Measurements from ENCODE around the gene ZNF219. TPM values are rescaled to one million over a fixed set of nuclear protein-coding genes. Genes with fewer than 3 reads are reported as not detected.
A peak's percentile ranks its signal among the peaks of the same experiment; 100 is the strongest.
"Not testable (repeated sequence)": the region's sequence is repeated elsewhere in the genome, so short reads cannot be mapped to it uniquely, and the experiment has no call there.

ZNF219 gene
- total RNA-seq, 2 experiments from 2014 or later: 2.8 to 3.1 TPM

GRCh38 chr14:21050597-21050996 is 47.9 kb downstream of the ZNF219 start:
- ATAC-seq (no peak), DNase-seq (no peak)
- H3K4me3 Mint-ChIP-seq: no peak overlapping the region
- H3K36me3 Mint-ChIP-seq (ENCODE audit: low read depth): no peaks in the 10 kb centered on the region
- H3K27ac Mint-ChIP-seq: no peak overlapping the region
- no peaks in the 10 kb centered on the region for H3K9me3 Mint-ChIP-seq (ENCODE audit: insufficient read depth)
- POLR2A ChIA-PET: no interaction called here
- CTCF ChIA-PET: interaction anchor here (1.0 to 1.4 kb wide), 2 partner anchors 36 to 38 kb away, joined by 3 to 6 read pairs; no protein-coding TSS in a partner anchor
- peaks cover 28% of the 10 kb centered on the region for H3K27me3 Mint-ChIP-seq (ENCODE audit: low read depth)
- no peaks in the 10 kb centered on the region for H3K4me1 Mint-ChIP-seq (ENCODE audit: low read depth)

GRCh38 chr14:21049271-21049673 is 49.2 kb downstream of the ZNF219 start:
- H3K27me3 Mint-ChIP-seq (ENCODE audit: low read depth): peaks cover 39% of the 10 kb centered on the region
- H3K4me3 Mint-ChIP-seq: no peak overlapping the region
- ChIA-PET CTCF (interaction anchor here (4.4 kb wide), 1 partner anchor 35 kb away, joined by 46 read pairs; no protein-coding TSS in a partner anchor), POLR2A (no interaction called here)
- H3K27ac Mint-ChIP-seq: no peak overlapping the region
- peaks cover 4% of the 10 kb centered on the region for H3K4me1 Mint-ChIP-seq (ENCODE audit: low read depth)
- no peaks in the 10 kb centered on the region for H3K36me3 Mint-ChIP-seq (ENCODE audit: low read depth)
- DNase-seq (no peak), ATAC-seq (no peak)
- no peaks in the 10 kb centered on the region for H3K9me3 Mint-ChIP-seq (ENCODE audit: insufficient read depth)

GRCh38 chr14:21048638-21049037 is 49.8 kb downstream of the ZNF219 start:
- peaks cover 6% of the 10 kb centered on the region for H3K4me1 Mint-ChIP-seq (ENCODE audit: low read depth)
- no peaks in the 10 kb centered on the region for H3K9me3 Mint-ChIP-seq (ENCODE audit: insufficient read depth)
- ChIA-PET POLR2A (no interaction called here), CTCF (interaction anchor here (1.0 to 4.4 kb wide), 5 partner anchors 9 to 56 kb away, joined by 3 to 46 read pairs (median 7); no protein-coding TSS in a partner anchor)
- ATAC-seq (no peak), DNase-seq (no peak)
- peaks cover 37% of the 10 kb centered on the region for H3K27me3 Mint-ChIP-seq (ENCODE audit: low read depth)
- H3K27ac Mint-ChIP-seq: no peak overlapping the region
- H3K4me3 Mint-ChIP-seq: no peak overlapping the region
- no peaks in the 10 kb centered on the region for H3K36me3 Mint-ChIP-seq (ENCODE audit: low read depth)

GRCh38 chr14:21047378-21047781 is 51.1 kb downstream of the ZNF219 start:
- Mint-ChIP-seq H3K4me1 (ENCODE audit: low read depth) (peaks cover 6% of the 10 kb centered on the region), H3K9me3 (ENCODE audit: insufficient read depth) (no peaks in the 10 kb centered on the region), H3K36me3 (ENCODE audit: low read depth) (no peaks in the 10 kb centered on the region), H3K4me3 (no peak overlapping the region), H3K27ac (no peak overlapping the region), H3K27me3 (ENCODE audit: low read depth) (peaks cover 41% of the 10 kb centered on the region)
- no peak for DNase-seq
- ATAC-seq: no peak
- ChIA-PET POLR2A (no interaction called here), CTCF (interaction anchor here (1.4 to 4.4 kb wide), 5 partner anchors 20 to 57 kb away, joined by 3 to 46 read pairs (median 7); no protein-coding TSS in a partner anchor)

GRCh38 chr14:21043974-21044618 is 54.4 kb downstream of the ZNF219 start:
- DNase-seq (no peak), ATAC-seq (no peak)
- H3K27me3 Mint-ChIP-seq (ENCODE audit: low read depth): peaks cover 38% of the 10 kb centered on the region
- ChIA-PET POLR2A (interaction anchor here (0.9 kb wide), 1 partner anchor 59 kb away, joined by 5 read pairs; no protein-coding TSS in a partner anchor), CTCF (interaction anchor here (1.0 to 7.2 kb wide), 5 partner anchors 23 to 61 kb away, joined by 3 to 172 read pairs (median 5); no protein-coding TSS in a partner anchor)
- H3K36me3 Mint-ChIP-seq (ENCODE audit: low read depth): no peaks in the 10 kb centered on the region
- no peak overlapping the region for H3K4me3 Mint-ChIP-seq
- no peaks in the 10 kb centered on the region for H3K9me3 Mint-ChIP-seq (ENCODE audit: insufficient read depth)
- no peak overlapping the region for H3K27ac Mint-ChIP-seq
- peaks cover 6% of the 10 kb centered on the region for H3K4me1 Mint-ChIP-seq (ENCODE audit: low read depth)

- DNase-seq: no peak
- H3K36me3 Mint-ChIP-seq (ENCODE audit: low read depth): no peaks in the 10 kb centered on the region
- H3K4me1 Mint-ChIP-seq (ENCODE audit: low read depth): peaks cover 6% of the 10 kb centered on the region
- ATAC-seq: no peak
- ChIA-PET POLR2A (no interaction called here), CTCF (interaction anchor here (1.0 to 7.2 kb wide), 5 partner anchors 23 to 61 kb away, joined by 3 to 172 read pairs (median 5); no protein-coding TSS in a partner anchor)
- H3K9me3 Mint-ChIP-seq (ENCODE audit: insufficient read depth): no peaks in the 10 kb centered on the region
- peaks cover 35% of the 10 kb centered on the region for H3K27me3 Mint-ChIP-seq (ENCODE audit: low read depth)
- H3K4me3 Mint-ChIP-seq: no peak overlapping the region
- H3K27ac Mint-ChIP-seq: no peak overlapping the region
Observed at GRCh38 chr14:21043387-21043973, 55.0 kb downstream of the ZNF219 start.

- peaks cover 34% of the 10 kb centered on the region for H3K27me3 Mint-ChIP-seq (ENCODE audit: low read depth)
- POLR2A ChIA-PET: no interaction called here
- H3K27ac Mint-ChIP-seq: no peak overlapping the region
- CTCF ChIA-PET: interaction anchor here (7.2 kb wide), 1 partner anchor 29 kb away, joined by 172 read pairs; no protein-coding TSS in a partner anchor
- peaks cover 6% of the 10 kb centered on the region for H3K4me1 Mint-ChIP-seq (ENCODE audit: low read depth)
- no peak overlapping the region for H3K4me3 Mint-ChIP-seq
- no peaks in the 10 kb centered on the region for H3K36me3 Mint-ChIP-seq (ENCODE audit: low read depth)
- no peaks in the 10 kb centered on the region for H3K9me3 Mint-ChIP-seq (ENCODE audit: insufficient read depth)
- DNase-seq (no peak), ATAC-seq (no peak)
Observed at GRCh38 chr14:21042918-21043317, 55.5 kb downstream of the ZNF219 start.

- ChIA-PET CTCF (interaction anchor here (1.7 to 7.2 kb wide), 4 partner anchors 13 to 71 kb away, joined by 5 to 172 read pairs (median 14); partner anchors contain the start of gene TPPP2), POLR2A (no interaction called here)
- H3K36me3 Mint-ChIP-seq (ENCODE audit: low read depth): no peaks in the 10 kb centered on the region
- DNase-seq: no peak
- ATAC-seq: no peak
- H3K27ac Mint-ChIP-seq: no peak within 1 kb of the TSS
- peaks cover 6% of the 10 kb centered on the region for H3K4me1 Mint-ChIP-seq (ENCODE audit: low read depth)
- peaks cover 31% of the 10 kb centered on the region for H3K27me3 Mint-ChIP-seq (ENCODE audit: low read depth)
- H3K9me3 Mint-ChIP-seq (ENCODE audit: insufficient read depth): no peaks in the 10 kb centered on the region
- H3K4me3 Mint-ChIP-seq: no peak within 1 kb of the TSS
Observed at GRCh38 chr14:21041676-21042433, 56.6 kb downstream of the ZNF219 start, which contains the start of gene RNASE7. RNASE7 (plus strand) TSS chr14:21042362; CDS start chr14:21042993, 631 bp downstream.

GRCh38 chr14:21040941-21041340 is 57.5 kb downstream of the ZNF219 start:
- ATAC-seq; H3K27ac Mint-ChIP-seq; H3K4me3 Mint-ChIP-seq; POLR2A ChIA-PET; DNase-seq; H3K4me1 Mint-ChIP-seq (ENCODE audit: low read depth); H3K36me3 Mint-ChIP-seq (ENCODE audit: low read depth); H3K9me3 Mint-ChIP-seq (ENCODE audit: insufficient read depth): not testable (repeated sequence)
- CTCF ChIA-PET: interaction anchor here (0.7 to 7.2 kb wide), 14 partner anchors 12 to 71 kb away, joined by 3 to 172 read pairs (median 6); partner anchors contain the start of genes NDRG2 and TPPP2
- H3K27me3 Mint-ChIP-seq (ENCODE audit: low read depth): peaks cover 31% of the 10 kb centered on the region

- no peak for DNase-seq
- H3K4me1 Mint-ChIP-seq (ENCODE audit: low read depth): peaks cover 6% of the 10 kb centered on the region
- peaks cover 27% of the 10 kb centered on the region for H3K27me3 Mint-ChIP-seq (ENCODE audit: low read depth)
- ChIA-PET POLR2A (interaction anchor here (1.2 kb wide), 1 partner anchor 25 kb away, joined by 3 read pairs; no protein-coding TSS in a partner anchor), CTCF (interaction anchor here (0.7 to 7.2 kb wide), 18 partner anchors 8 to 359 kb away, joined by 3 to 172 read pairs (median 6); partner anchors contain the start of genes ARHGEF40, NDRG2 and TPPP2)
- no peak overlapping the region for H3K27ac Mint-ChIP-seq
- H3K9me3 Mint-ChIP-seq (ENCODE audit: insufficient read depth): no peaks in the 10 kb centered on the region
- peak; percentile 35 for ATAC-seq
- H3K36me3 Mint-ChIP-seq (ENCODE audit: low read depth): no peaks in the 10 kb centered on the region
- no peak overlapping the region for H3K4me3 Mint-ChIP-seq
Observed at GRCh38 chr14:21040370-21040925, 58.0 kb downstream of the ZNF219 start.

Data from activated CD8-positive, alpha-beta T cell treated with anti-CD3 and anti-CD28 coated beads, Interleukin-2, amount 10 ng/mL, durations not matched to agents 7 days and 5 days (primary cell).